Stomach smooth muscle (tissue), 2 donors: ENCODE measurements around the gene INPP5A.

Source experiments
- H3K27ac ChIP-seq: one replicate; pipeline ENCODE4 v1.7.0; 2013; ENCODE audit warnings: mild to moderate bottlenecking, low read length, inconsistent platforms
- H3K27me3 ChIP-seq, 2 donors: one replicate each; pipeline ENCODE4 v1.7.0; 2013; ENCODE audit warnings: low read length in 2 of 2; ENCODE audit not compliant: insufficient read depth in 2 of 2, control insufficient read depth in 1 of 2
- H3K36me3 ChIP-seq, 2 donors: one replicate each; pipeline ENCODE4 v1.7.0; 2013; ENCODE audit warnings: low read length in 2 of 2; ENCODE audit not compliant: control insufficient read depth in 2 of 2, insufficient read depth in 2 of 2
- H3K4me1 ChIP-seq: one replicate; pipeline ENCODE4 v1.7.0; 2013; ENCODE audit warnings: low read length; ENCODE audit not compliant: control insufficient read depth, insufficient read depth
- H3K4me3 ChIP-seq, 2 donors: one replicate each; pipeline ENCODE4 v1.7.0; 2013; ENCODE audit warnings: low read length in 2 of 2
- H3K9ac ChIP-seq, 2 donors: one replicate each; pipeline ENCODE4 v1.7.0; 2013; ENCODE audit warnings: low read length in 2 of 2, mild to moderate bottlenecking in 1 of 2
- H3K9me3 ChIP-seq, 2 donors: one replicate each; pipeline ENCODE4 v1.7.0; 2013; ENCODE audit warnings: low read length in 2 of 2; ENCODE audit not compliant: control insufficient read depth in 2 of 2
- donor health status: healthy.
- donor health status: Pancreatic carcinoma.

Gene INPP5A

GRCh38 chr10:132689721-132690360 is 152.3 kb downstream of the INPP5A start:
- no peaks in the 10 kb centered on the region for H3K9me3 ChIP-seq
- H3K27me3 ChIP-seq: no peaks in the 10 kb centered on the region
- H3K27ac ChIP-seq: no peak overlapping the region
- H3K9ac ChIP-seq: no peak overlapping the region
- peaks cover 5 to 15% of the 10 kb centered on the region in 2 donors for H3K36me3 ChIP-seq
- H3K4me3 ChIP-seq: no peak overlapping the region
- H3K4me1 ChIP-seq: peaks cover 2% of the 10 kb centered on the region

DNA sequence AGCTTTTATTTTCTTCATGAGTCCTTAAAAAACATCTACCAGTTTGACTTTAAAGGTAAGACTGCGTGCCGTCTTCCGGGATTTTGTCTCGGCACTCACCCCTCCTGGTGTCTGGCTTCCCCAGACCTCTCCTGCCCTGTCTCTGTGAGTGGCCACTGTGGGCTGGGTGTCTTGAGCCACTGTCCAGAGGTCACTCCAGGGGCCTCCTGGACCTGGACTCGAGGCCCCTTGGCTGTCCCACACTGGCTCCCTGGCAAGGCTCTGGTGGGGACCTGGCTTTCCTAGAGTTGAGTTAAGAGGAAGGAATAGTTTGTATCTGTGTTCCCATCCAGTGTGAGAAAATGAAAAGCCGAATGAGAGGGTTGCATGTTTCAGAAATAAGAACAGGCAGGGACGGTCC is 152.8 kb downstream of the INPP5A start:
- Histone ChIP-seq H3K36me3 (peaks cover 5 to 15% of the 10 kb centered on the region in 2 donors), H3K9me3 (no peaks in the 10 kb centered on the region), H3K4me3 (no peak overlapping the region), H3K4me1 (peaks cover 2% of the 10 kb centered on the region), H3K27ac (no peak overlapping the region), H3K9ac (no peak overlapping the region), H3K27me3 (no peaks in the 10 kb centered on the region)

DNA sequence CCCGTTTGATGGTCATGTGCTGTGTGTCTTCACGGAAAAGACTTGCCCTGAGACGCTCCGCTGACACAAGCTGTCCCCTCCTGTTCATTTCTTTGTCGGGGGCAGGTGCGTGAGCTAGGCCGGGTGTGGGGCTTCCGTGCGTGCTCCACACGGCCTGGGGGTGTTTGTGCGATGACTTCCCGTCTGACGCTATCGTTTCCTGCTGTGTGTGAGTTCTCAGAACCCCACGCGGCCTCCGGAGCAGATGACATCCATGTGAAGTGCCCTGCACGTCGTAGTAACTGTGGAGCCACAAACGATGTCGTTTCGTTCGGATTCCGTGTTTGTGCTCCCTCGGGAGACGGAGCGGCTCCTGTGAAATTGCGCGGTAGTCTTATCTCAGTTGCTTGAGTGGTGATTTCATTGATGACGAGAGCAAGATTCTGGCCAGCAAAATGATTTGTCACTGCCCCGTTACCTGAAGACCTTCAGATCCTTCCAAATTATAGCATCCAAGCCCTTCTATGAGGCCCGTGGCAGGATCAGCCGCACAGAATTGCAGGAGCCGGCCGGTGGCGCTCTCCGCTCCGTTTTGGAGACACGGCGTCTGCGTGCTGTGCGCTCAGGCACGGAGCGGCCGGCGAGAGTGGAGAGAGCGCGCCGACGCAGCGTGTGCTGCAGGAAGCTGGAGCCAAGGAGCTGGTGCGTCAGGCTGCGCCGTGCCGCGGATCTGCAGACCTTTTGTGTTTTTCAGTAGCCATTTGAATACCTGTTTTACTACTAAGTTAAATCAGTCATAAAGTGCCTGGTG is 153.4 kb downstream of the INPP5A start:
- peaks cover 5 to 15% of the 10 kb centered on the region in 2 donors for H3K36me3 ChIP-seq
- no peak overlapping the region for H3K4me3 ChIP-seq
- H3K27me3 ChIP-seq: no peaks in the 10 kb centered on the region
- H3K9ac ChIP-seq: no peak overlapping the region
- H3K4me1 ChIP-seq: no peaks in the 10 kb centered on the region
- H3K27ac ChIP-seq: no peak overlapping the region
- no peaks in the 10 kb centered on the region for H3K9me3 ChIP-seq

DNA sequence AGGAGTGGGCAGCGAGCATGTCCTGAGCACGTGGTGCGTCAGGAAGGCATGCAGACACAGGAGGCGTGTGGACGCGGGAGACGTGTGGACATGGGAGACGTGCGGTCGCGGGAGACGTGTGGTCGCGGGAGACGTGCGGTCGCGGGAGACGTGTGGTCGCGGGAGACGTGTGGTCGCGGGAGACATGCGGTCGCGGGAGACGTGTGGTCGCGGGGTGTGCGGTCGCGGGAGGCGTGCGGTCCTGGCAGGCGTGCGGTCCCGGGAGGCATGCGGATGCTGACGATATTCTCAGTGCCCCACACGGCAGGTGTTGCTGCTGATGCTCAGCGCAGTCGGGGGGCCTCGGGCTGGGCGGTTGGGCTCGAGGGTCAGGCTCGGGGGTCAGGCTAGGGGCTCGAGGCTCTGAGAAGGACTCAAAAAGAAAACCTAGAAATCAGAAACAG is 154.1 kb downstream of the INPP5A start:
- Histone ChIP-seq H3K4me1 (no peaks in the 10 kb centered on the region), H3K27ac (no peak overlapping the region), H3K4me3 (no peak overlapping the region), H3K36me3 (peaks cover 5 to 15% of the 10 kb centered on the region in 2 donors), H3K9ac (no peak overlapping the region), H3K9me3 (no peaks in the 10 kb centered on the region), H3K27me3 (no peaks in the 10 kb centered on the region)

DNA sequence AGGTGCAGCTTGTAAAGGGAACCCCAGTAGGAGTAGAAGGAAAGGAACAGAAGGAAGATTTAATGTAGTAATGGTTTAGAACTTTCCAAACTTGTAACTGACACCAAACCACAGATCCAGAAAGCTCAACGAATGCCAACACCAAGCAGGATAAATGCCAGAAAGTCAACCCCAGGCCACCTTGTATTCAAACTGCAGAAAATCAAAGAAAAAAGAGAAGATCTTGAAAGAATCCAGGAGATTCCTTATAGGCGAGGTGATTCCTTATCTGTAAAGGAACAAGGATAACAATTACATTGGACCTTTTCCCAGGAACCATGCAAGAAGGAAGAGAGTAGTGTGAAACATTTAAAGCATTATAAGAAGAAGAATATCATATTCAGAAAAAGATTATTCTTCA is 154.7 kb downstream of the INPP5A start:
- Histone ChIP-seq H3K36me3 (peaks cover 5 to 15% of the 10 kb centered on the region in 2 donors), H3K4me3 (no peak overlapping the region), H3K27me3 (no peaks in the 10 kb centered on the region), H3K4me1 (no peaks in the 10 kb centered on the region), H3K9ac (no peak overlapping the region), H3K9me3 (no peaks in the 10 kb centered on the region), H3K27ac (no peak overlapping the region)

DNA sequence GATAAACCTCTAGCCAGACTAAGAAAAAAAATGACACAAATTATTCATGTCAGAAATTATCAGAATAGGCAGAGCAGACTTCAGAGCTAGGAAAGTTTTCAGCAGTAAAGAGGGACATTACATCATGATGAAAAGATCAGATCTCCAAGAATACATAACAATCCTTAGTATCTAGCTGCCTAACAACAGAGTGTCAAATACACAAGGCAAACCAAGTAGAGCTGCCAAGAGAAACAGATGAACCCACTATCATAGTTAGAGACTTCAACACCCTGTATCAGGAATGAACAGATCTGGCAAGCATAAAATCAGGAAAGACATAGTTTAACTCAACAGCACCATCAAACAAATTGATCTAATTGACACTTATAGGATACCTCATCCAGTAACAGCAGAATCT is 156.1 kb downstream of the INPP5A start:
- H3K9me3 ChIP-seq: no peaks in the 10 kb centered on the region
- H3K27me3 ChIP-seq: no peaks in the 10 kb centered on the region
- peaks cover 14 to 25% of the 10 kb centered on the region in 2 donors for H3K36me3 ChIP-seq
- H3K9ac ChIP-seq: no peak overlapping the region
- no peak overlapping the region for H3K4me3 ChIP-seq
- no peaks in the 10 kb centered on the region for H3K4me1 ChIP-seq
- no peak overlapping the region for H3K27ac ChIP-seq

DNA sequence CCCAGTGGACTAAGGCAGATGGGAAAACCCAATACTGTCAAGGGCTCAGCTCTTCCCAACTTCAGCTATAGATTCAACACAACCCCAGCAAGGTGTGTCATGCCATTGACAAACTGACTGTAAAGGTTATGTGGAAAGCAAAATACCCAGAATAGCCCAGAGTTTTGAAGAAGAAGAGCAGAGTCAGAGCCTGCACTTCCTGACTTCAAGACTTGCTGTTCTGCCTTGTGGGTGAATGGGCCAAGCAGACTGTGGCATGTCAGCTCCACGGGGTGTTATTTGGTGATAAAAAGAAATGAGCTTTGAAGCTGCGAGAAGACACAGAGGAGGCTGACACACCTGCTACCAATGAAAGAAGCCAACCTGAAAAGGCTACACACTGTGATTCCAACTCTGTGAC is 158.6 kb downstream of the INPP5A start:
- Histone ChIP-seq H3K9ac (no peak overlapping the region), H3K27ac (no peak overlapping the region), H3K4me1 (peaks cover 14% of the 10 kb centered on the region), H3K4me3 (no peak overlapping the region), H3K36me3 (peaks cover 13 to 16% of the 10 kb centered on the region in 2 donors), H3K27me3 (no peaks in the 10 kb centered on the region), H3K9me3 (no peaks in the 10 kb centered on the region)

DNA sequence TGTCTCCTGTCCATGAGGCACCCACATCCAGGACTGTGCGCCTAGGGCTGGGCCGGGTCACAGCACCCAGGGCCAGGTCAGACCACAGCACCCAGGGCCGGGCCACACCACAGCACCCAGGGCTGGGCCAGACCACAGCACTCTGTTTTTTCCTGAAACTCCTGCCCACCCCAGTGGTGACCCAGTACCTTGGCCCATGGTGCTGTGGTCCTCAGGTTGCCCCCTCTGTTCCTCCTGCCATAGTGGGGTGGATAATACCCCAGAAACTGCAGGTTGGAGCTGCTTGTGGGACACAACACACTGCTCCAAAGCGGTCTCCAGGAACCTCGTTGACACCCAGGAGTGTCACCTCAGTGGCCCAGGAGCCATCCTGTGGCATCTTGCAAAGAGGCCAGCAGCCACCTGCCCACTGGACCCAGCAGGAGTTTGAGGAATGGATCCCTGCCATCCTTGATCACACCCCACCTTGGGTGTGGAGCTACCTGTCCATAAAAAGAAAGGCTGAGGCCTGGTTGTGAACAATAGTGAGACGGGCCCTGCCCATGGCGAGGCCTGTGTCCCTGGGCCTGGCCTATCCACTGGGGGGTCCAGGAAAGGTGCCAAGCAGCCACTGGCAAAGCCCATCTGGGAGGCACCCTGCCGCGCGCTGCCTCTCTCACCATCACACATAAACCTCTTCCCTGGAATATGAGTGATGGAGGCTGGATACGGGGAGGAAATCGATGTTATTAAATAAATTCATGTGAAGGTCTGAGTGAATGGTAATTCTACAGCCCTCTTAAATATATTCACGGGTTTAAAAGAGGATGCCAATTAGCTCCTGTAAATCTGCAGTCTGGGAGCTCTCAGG is 159.4 kb downstream of the INPP5A start:
- Histone ChIP-seq H3K36me3 (peaks cover 10 to 12% of the 10 kb centered on the region in 2 donors), H3K4me1 (peaks cover 17% of the 10 kb centered on the region), H3K27ac (no peak overlapping the region), H3K27me3 (no peaks in the 10 kb centered on the region), H3K9ac (no peak overlapping the region), H3K9me3 (no peaks in the 10 kb centered on the region), H3K4me3 (no peak overlapping the region)

DNA sequence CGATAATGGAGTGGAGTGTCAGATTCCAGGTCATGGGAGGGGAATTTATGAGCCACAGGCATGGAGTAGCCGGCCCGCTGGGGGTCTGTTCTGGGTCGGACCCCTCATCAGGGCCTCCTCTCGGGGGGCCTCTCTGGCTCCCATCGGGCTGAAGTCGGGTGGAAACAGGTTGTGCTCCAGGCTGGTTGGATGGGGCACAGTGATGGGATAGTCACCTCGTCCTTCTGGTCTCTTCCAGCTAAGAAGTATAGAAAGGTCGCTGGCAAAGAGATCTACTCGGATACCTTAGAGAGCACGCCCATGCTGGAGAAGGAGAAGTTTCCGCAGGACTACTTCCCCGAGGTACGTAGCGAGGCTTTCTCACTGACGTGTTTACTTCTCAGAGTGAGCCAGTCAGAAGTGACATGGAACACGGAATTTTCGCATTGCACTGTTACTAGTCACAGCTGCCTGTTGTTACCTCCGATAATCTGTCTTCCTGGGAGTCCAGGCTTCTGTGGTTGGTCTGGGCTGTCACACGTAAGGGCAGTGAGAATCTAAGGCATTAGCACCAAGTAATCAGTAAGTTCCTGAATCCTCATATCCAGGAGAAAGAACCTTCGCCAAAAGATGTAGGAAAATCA is 160.1 kb downstream of the INPP5A start:
- Histone ChIP-seq H3K27ac (no peak overlapping the region), H3K9me3 (no peaks in the 10 kb centered on the region), H3K4me1 (peaks cover 17% of the 10 kb centered on the region), H3K4me3 (no peak overlapping the region), H3K27me3 (no peaks in the 10 kb centered on the region), H3K36me3 (peaks cover 10 to 14% of the 10 kb centered on the region in 2 donors), H3K9ac (no peak overlapping the region)

DNA sequence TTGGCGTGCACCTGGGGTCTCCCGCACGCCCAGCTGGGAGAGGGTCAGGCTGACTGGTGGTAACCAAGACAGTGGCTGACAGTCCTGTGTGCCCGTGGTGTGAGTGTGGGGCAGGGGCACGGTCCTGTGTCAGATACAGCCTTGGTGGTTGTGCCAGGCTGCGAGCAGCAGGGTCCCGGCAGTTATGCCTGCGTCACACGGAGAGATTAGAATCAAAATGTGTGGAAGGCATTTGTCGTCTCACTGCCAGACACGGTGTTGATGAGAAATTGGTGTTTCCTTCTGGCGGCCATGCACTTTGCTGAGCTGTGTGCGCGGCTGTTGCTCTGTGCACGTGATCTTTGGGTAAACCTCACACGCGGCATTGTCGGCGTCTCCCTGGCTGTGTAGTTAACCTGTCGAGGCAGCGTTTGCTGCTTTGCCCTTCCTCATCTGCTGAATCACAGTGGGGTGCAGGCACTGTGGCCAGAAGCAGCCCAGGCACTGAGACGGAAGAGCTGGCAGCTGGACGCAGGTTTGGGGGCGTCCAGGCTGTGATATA is 160.7 kb downstream of the INPP5A start:
- Histone ChIP-seq H3K4me3 (no peak overlapping the region), H3K9me3 (no peaks in the 10 kb centered on the region), H3K4me1 (peaks cover 17% of the 10 kb centered on the region), H3K27ac (no peak overlapping the region), H3K36me3 (peaks cover 10 to 14% of the 10 kb centered on the region in 2 donors), H3K27me3 (no peaks in the 10 kb centered on the region), H3K9ac (no peak overlapping the region)
